PC-3 (cell line): Measurements from ENCODE around the gene MYH14. TPM values are rescaled to one million over a fixed set of nuclear protein-coding genes. Genes with fewer than 3 reads are reported as not detected.

ENCODE experiments used
- ATAC-seq: fragments of 200-7000 bp; cut with Tn5 transposase; 2 replicates; pipeline ENCODE4 v1.9.1; 2020; ENCODE audit warnings: mild to moderate bottlenecking, moderate library complexity
- BruUV-seq: library from RNA; stranded (reverse); fragments of 400-500 nt; replicated peaks from 2 replicates; lab custom pipeline; 2021; lab: Mats Ljungman, UMichigan
- CTCF ChIA-PET: fragments of 300-600 bp; sonication (Branson Sonifier 250); formaldehyde crosslinking; loops from one replicate; lab custom pipeline; 2022; ENCODE audit warnings: antibody characterized with exemption; lab: Charles Lee
- POLR2A ChIA-PET: fragments of 300-600 bp; sonication (Branson Sonifier 250); formaldehyde crosslinking; loops from one replicate; lab custom pipeline; 2022; ENCODE audit warnings: antibody characterized with exemption; ENCODE audit not compliant: unreplicated experiment; lab: Charles Lee
- DNase-seq: peaks from one replicate; pipeline ENCODE4 v3.0.0-alpha.2; 2015
- H2AFZ ChIP-seq: fragments of 300-600 bp; sonication (generic); 2 replicates; pipeline ENCODE4 v1.6.0; 2016; ENCODE audit warnings: antibody characterized with exemption, low read length
- H3F3A ChIP-seq: fragments of 300-600 bp; sonication (generic); one replicate; pipeline ENCODE4 v1.6.0; 2017; ENCODE audit warnings: antibody characterized with exemption, low read length, control low read depth, mild to moderate bottlenecking; ENCODE audit not compliant: unreplicated experiment
- H3K27ac ChIP-seq: fragments of 300-600 bp; sonication (generic); 2 replicates; pipeline ENCODE4 v1.5.1; 2016; ENCODE audit warnings: mild to moderate bottlenecking, low read length
- H3K27me3 ChIP-seq: fragments of 300-600 bp; sonication (generic); 2 replicates; pipeline ENCODE4 v1.6.1; 2016; ENCODE audit warnings: low read length, mixed read lengths
- H3K36me3 ChIP-seq: fragments of 300-600 bp; sonication (generic); 2 replicates; pipeline ENCODE4 v1.6.1; 2016; ENCODE audit warnings: low read depth, mixed run types, low read length, mixed read lengths
- H3K4me1 ChIP-seq: fragments of 300-600 bp; sonication (generic); 2 replicates; pipeline ENCODE4 v1.5.1; 2016; ENCODE audit warnings: low read length; ENCODE audit not compliant: insufficient read depth
- H3K4me2 ChIP-seq: fragments of 300-600 bp; sonication (generic); 2 replicates; pipeline ENCODE4 v1.6.0; 2016; ENCODE audit warnings: low read length
- H3K4me3 ChIP-seq: fragments of 300-600 bp; sonication (generic); 2 replicates; pipeline ENCODE4 v1.5.1; 2016; ENCODE audit warnings: mild to moderate bottlenecking, low read length, mixed read lengths
- H3K79me2 ChIP-seq: fragments of 300-600 bp; sonication (generic); 2 replicates; pipeline ENCODE4 v1.6.1; 2017; ENCODE audit warnings: low read length, mixed read lengths
- H3K9ac ChIP-seq: fragments of 300-600 bp; sonication (generic); 2 replicates; pipeline ENCODE4 v1.6.0; 2016; ENCODE audit warnings: mild to moderate bottlenecking, low read length
- H3K9me2 ChIP-seq: fragments of 300-600 bp; sonication (generic); replicated peaks from 2 replicates; pipeline ENCODE4 v1.6.1; 2016; ENCODE audit warnings: mixed run types, low read length, mixed read lengths
- H3K9me3 ChIP-seq: fragments of 300-600 bp; sonication (generic); 2 replicates; pipeline ENCODE4 v1.6.1; 2016; ENCODE audit warnings: low read length, mixed read lengths
- H4K20me1 ChIP-seq: fragments of 300-600 bp; sonication (generic); 2 replicates; pipeline ENCODE4 v1.6.1; 2016; ENCODE audit warnings: low read length, mixed read lengths
- EZH2 ChIP-seq: fragments of 300-600 bp; sonication (generic); IDR thresholded peaks from one replicate; pipeline ENCODE4 v1.6.1; 2017; ENCODE audit warnings: antibody characterized with exemption, mild to moderate bottlenecking, low read length; ENCODE audit not compliant: unreplicated experiment
- EZH2phosphoT487 ChIP-seq: fragments of 300-600 bp; sonication (generic); IDR thresholded peaks from 2 replicates; pipeline ENCODE4 v1.6.1; 2018; ENCODE audit warnings: mild to moderate bottlenecking, antibody characterized with exemption, low read length, borderline replicate concordance
- intact Hi-C: fragments of 100-400 bp; cut with micrococcal nuclease; formaldehyde crosslinking; loops from 2 replicates; pipeline ENCODE4 v1.9.0; 2023
- total RNA-seq: library from RNA; depleted of rRNA; stranded (reverse); fragments of >200 nt; gene quantifications from 2 replicates; pipeline ENCODE4 v1.2.3, GENCODE V29; 2014
- TF ChIP-seq, protein P1 (sequence below): fragments of 300-600 bp; sonication (generic); conservative IDR thresholded peaks from 2 replicates; pipeline ENCODE4 v1.5.1; 2017; ENCODE audit warnings: antibody characterized with exemption, low read depth, mild to moderate bottlenecking, low read length

The MYH14 gene
- total RNA-seq, 1 experiment from 2014 or later = 20.2 TPM

DNA sequence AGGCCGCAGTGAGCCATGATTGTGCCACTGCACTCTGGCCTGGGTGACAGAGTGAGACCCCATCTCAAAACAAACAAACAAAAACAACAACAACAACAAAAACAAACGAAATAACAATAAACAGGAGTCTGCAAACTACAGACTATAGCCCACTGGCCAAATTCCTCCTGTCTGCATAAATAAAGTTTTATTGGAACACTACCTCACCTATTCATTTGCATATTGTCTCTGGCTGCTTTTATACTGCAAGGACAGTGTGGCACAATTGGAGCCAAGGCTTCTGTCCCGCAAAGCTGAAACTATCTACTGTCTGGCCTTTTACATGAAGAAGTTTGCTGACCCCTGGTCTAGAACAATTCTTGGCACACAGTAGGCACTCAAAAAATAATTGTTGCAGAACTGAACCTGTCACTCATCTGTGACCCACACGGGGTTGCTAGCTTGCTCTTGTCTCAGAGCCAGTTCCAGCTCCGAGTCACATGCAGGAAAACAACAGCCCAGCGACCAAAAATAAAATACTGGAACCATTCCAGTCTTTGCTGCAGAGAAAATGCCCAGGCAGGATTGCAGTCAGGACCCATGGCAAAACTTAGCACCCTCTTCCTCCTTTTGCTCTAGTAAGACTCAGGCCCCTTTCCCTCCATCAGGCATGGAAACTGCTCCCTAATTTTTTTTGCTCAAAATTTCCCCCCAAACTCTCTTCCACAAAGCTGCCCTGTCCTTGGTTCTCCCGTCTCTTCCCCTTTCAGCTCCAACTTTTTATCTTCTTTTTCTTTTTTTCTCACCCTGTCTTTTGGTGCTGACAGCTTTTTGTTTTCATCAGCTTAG is 4.8 kb upstream of the MYH14 start:
- Histone ChIP-seq H3K27me3 (no peaks in the 10 kb centered on the region), H3K79me2 (peaks cover 1% of the 10 kb centered on the region; the same call in 1 of the 2 replicates), H3K4me1 (no peaks in the 10 kb centered on the region; the same call in 1 of the 2 replicates), H2AFZ (no peak overlapping the region), H3K9ac (no peak overlapping the region), H4K20me1 (no peaks in the 10 kb centered on the region), H3K4me3 (no peak overlapping the region), H3K9me3 (no peaks in the 10 kb centered on the region), H3F3A (no peaks in the 10 kb centered on the region), H3K9me2 (no peaks in the 10 kb centered on the region), H3K27ac (no peak overlapping the region), H3K4me2 (no peak overlapping the region), H3K36me3 (no peaks in the 10 kb centered on the region)
- CTCF ChIA-PET = interaction anchor here (0.6 kb wide), 1 partner anchor 50 kb away, joined by 3 read pairs; no protein-coding TSS in a partner anchor
- TF ChIP-seq EZH2 (no peak), EZH2phosphoT487 (no peak)
- TF ChIP-seq, protein P1, sequence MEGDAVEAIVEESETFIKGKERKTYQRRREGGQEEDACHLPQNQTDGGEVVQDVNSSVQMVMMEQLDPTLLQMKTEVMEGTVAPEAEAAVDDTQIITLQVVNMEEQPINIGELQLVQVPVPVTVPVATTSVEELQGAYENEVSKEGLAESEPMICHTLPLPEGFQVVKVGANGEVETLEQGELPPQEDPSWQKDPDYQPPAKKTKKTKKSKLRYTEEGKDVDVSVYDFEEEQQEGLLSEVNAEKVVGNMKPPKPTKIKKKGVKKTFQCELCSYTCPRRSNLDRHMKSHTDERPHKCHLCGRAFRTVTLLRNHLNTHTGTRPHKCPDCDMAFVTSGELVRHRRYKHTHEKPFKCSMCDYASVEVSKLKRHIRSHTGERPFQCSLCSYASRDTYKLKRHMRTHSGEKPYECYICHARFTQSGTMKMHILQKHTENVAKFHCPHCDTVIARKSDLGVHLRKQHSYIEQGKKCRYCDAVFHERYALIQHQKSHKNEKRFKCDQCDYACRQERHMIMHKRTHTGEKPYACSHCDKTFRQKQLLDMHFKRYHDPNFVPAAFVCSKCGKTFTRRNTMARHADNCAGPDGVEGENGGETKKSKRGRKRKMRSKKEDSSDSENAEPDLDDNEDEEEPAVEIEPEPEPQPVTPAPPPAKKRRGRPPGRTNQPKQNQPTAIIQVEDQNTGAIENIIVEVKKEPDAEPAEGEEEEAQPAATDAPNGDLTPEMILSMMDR = no peak
- ATAC-seq = no peak
- BruUV-seq = no TSS peak
- DNase-seq = no peak
- POLR2A ChIA-PET = no interaction called here
- intact Hi-C loops = no loop called here

DNA sequence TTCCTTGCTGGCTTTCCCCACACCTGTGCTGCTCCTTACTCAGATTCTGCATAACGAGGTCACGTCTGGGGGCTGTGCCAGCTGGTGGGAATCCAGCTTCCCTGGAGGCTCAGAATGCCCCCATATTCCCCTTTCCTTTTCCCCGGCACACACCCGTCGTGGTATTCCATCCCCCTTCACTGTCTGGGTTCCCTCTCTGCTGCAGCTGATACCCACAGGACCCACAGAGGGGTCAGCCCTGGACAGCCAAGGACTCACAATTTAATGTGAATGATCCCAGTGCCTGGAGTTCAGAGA is 4.2 kb upstream of the MYH14 start:
- ChIA-PET CTCF (no interaction called here), POLR2A (no interaction called here)
- H3K36me3 ChIP-seq = no peaks in the 10 kb centered on the region
- no peak overlapping the region for H3K9ac ChIP-seq
- peaks cover 4% of the 10 kb centered on the region for H3K4me1 ChIP-seq
- no peak overlapping the region for H3K27ac ChIP-seq
- DNase-seq (no peak), ATAC-seq (no peak)
- H3K27me3 ChIP-seq = no peaks in the 10 kb centered on the region
- H3K79me2 ChIP-seq = peaks cover 7% of the 10 kb centered on the region
- no peak overlapping the region for H3K4me2 ChIP-seq
- no peaks in the 10 kb centered on the region for H3K9me3 ChIP-seq
- no TSS peak for BruUV-seq
- H3K9me2 ChIP-seq = no peaks in the 10 kb centered on the region
- TF ChIP-seq, protein P1 = no peak
- TF ChIP-seq EZH2phosphoT487 (no peak), EZH2 (no peak)
- H3K4me3 ChIP-seq = no peak overlapping the region
- H4K20me1 ChIP-seq = no peaks in the 10 kb centered on the region
- no peaks in the 10 kb centered on the region for H3F3A ChIP-seq
- intact Hi-C loops = no loop called here
- no peak overlapping the region for H2AFZ ChIP-seq

DNA sequence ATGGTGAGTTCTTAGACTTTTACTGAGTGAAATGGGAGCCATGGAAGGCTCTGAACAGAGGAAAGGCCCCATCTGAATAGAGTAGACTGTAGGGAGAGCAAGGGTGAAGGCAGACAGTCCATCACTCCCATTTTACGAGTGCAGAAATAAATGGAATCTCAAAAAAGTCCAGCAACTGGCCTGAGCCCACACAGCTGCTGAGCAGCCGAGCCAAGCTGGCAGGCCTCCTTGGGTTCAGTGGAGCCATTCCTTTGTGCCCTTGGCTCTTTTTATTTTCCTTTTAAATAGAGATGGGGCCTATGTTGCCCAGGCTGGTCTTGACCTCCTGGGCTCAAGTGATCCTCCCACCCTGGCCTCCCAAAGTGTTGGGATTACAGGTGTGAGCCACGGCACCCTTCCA is 1.0 kb upstream of the MYH14 start:
- ATAC-seq (no peak), DNase-seq (no peak)
- ChIA-PET CTCF (no interaction called here), POLR2A (no interaction called here)
- Histone ChIP-seq H3K4me2 (no peak overlapping the region), H3K4me1 (peaks cover 21% of the 10 kb centered on the region), H3K36me3 (no peaks in the 10 kb centered on the region), H3K9ac (no peak overlapping the region), H3K79me2 (peaks cover 22% of the 10 kb centered on the region), H3K27me3 (no peaks in the 10 kb centered on the region), H3K4me3 (no peak overlapping the region), H3K9me2 (no peaks in the 10 kb centered on the region), H2AFZ (no peak overlapping the region), H3F3A (no peaks in the 10 kb centered on the region), H3K27ac (no peak overlapping the region), H3K9me3 (no peaks in the 10 kb centered on the region), H4K20me1 (no peaks in the 10 kb centered on the region)
- intact Hi-C loops = no loop called here
- TF ChIP-seq EZH2 = no peak
- no peak for TF ChIP-seq EZH2phosphoT487
- TF ChIP-seq, protein P1 = no peak
- no TSS peak for BruUV-seq
